HL-60 (cell line): ENCODE data around the gene ASTN2.

Experiments
- DNase-seq, 2 experiments: peaks; one replicate each; pipeline ENCODE4 v3.0.0-alpha.2; 2010 to 2020; ENCODE audit warnings: low read depth in 1 of 2, low spot score in 1 of 2
- H3K27ac ChIP-seq: fragments of 250-450 bp; sonication (Bioruptor Pico); replicated peaks from 2 replicates; pipeline ENCODE4 v1.5.1; 2020; ENCODE audit warnings: mild to moderate bottlenecking, moderate library complexity
- H3K27me3 ChIP-seq: fragments of 250-450 bp; sonication (Bioruptor Pico); 2 replicates; pipeline ENCODE4 v1.5.1; 2021; ENCODE audit warnings: mild to moderate bottlenecking, moderate library complexity; ENCODE audit not compliant: insufficient read depth, poor library complexity, severe bottlenecking
- H3K4me3 ChIP-seq: replicated peaks from 2 replicates; pipeline ENCODE4 v1.5.1; 2011; ENCODE audit warnings: mild to moderate bottlenecking, control low read depth, low read length; ENCODE audit not compliant: insufficient read depth
- GABPA ChIP-seq: IDR thresholded peaks from 2 replicates; pipeline ENCODE4 v1.6.1; 2012; ENCODE audit warnings: low read depth
- POLR2AphosphoS5 ChIP-seq: IDR thresholded peaks from 2 replicates; pipeline ENCODE4 v1.6.1; 2012; ENCODE audit warnings: low read depth
- SPI1 ChIP-seq: IDR thresholded peaks from 2 replicates; pipeline ENCODE4 v1.6.1; 2012; ENCODE audit warnings: low read depth, mild to moderate bottlenecking, borderline replicate concordance
- TF ChIP-seq, protein P1 (sequence below): IDR thresholded peaks from 2 replicates; pipeline ENCODE4 v1.6.1; 2012; ENCODE audit warnings: low read depth; ENCODE audit not compliant: insufficient replicate concordance
- TF ChIP-seq, protein P2 (sequence below): IDR thresholded peaks from one replicate; pipeline ENCODE4 v1.5.1; 2011; ENCODE audit warnings: low read length, control low read depth, inconsistent platforms; ENCODE audit not compliant: insufficient read depth

ASTN2 gene

DNA sequence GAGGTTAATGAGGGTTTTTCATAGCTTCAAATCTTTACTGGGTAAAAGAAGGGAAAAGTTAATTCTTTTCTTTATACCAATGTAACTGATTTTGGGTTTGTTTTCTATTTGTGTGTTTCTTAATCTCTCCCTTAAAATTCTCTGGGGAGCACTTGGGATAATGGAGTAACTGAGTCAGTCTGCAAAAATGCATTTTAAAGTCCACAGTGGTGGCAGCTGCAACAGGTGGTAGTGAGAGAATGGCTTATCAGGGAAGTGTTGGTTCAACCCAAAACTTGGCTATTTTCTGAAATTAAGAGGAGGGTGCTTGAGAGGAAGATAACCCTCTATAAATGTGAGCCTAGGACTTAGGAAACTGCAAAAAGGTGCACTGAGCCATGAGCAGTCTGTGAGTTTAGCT is 39.9 kb upstream of the ASTN2 start:
- no peak for DNase-seq
- H3K27ac ChIP-seq = no peak overlapping the region
- TF ChIP-seq, protein P1, sequence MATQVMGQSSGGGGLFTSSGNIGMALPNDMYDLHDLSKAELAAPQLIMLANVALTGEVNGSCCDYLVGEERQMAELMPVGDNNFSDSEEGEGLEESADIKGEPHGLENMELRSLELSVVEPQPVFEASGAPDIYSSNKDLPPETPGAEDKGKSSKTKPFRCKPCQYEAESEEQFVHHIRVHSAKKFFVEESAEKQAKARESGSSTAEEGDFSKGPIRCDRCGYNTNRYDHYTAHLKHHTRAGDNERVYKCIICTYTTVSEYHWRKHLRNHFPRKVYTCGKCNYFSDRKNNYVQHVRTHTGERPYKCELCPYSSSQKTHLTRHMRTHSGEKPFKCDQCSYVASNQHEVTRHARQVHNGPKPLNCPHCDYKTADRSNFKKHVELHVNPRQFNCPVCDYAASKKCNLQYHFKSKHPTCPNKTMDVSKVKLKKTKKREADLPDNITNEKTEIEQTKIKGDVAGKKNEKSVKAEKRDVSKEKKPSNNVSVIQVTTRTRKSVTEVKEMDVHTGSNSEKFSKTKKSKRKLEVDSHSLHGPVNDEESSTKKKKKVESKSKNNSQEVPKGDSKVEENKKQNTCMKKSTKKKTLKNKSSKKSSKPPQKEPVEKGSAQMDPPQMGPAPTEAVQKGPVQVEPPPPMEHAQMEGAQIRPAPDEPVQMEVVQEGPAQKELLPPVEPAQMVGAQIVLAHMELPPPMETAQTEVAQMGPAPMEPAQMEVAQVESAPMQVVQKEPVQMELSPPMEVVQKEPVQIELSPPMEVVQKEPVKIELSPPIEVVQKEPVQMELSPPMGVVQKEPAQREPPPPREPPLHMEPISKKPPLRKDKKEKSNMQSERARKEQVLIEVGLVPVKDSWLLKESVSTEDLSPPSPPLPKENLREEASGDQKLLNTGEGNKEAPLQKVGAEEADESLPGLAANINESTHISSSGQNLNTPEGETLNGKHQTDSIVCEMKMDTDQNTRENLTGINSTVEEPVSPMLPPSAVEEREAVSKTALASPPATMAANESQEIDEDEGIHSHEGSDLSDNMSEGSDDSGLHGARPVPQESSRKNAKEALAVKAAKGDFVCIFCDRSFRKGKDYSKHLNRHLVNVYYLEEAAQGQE = no peak
- TF ChIP-seq, protein P2, sequence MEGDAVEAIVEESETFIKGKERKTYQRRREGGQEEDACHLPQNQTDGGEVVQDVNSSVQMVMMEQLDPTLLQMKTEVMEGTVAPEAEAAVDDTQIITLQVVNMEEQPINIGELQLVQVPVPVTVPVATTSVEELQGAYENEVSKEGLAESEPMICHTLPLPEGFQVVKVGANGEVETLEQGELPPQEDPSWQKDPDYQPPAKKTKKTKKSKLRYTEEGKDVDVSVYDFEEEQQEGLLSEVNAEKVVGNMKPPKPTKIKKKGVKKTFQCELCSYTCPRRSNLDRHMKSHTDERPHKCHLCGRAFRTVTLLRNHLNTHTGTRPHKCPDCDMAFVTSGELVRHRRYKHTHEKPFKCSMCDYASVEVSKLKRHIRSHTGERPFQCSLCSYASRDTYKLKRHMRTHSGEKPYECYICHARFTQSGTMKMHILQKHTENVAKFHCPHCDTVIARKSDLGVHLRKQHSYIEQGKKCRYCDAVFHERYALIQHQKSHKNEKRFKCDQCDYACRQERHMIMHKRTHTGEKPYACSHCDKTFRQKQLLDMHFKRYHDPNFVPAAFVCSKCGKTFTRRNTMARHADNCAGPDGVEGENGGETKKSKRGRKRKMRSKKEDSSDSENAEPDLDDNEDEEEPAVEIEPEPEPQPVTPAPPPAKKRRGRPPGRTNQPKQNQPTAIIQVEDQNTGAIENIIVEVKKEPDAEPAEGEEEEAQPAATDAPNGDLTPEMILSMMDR = no peak
- TF ChIP-seq POLR2AphosphoS5 (no peak), GABPA (no peak)

DNA sequence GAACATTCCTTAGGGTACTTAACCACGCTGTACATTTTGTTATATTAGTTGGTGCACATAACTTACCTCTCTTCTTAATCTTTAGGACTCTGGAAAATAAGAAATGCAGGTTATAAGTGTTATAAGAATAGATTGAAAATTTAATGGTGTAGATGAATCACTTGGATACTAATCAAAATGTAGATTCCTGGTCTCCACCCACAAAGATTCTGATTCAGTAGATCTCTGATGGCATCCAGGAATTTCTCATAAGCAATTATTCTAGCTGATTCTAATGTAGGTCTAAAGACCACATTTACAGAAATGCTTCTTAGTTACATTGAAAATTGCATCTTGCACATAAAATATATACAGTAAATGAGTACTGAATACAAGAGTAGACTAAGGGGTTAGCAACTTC is 38.9 kb upstream of the ASTN2 start:
- Histone ChIP-seq H3K27me3 (peaks cover 5% of the 10 kb centered on the region), H3K27ac (no peak overlapping the region), H3K4me3 (no peak overlapping the region)
- no peak for TF ChIP-seq GABPA
- TF ChIP-seq, protein P1 = no peak
- TF ChIP-seq POLR2AphosphoS5 = no peak
- no peak for TF ChIP-seq SPI1
- TF ChIP-seq, protein P2 = no peak
- DNase-seq = no peak

More for the DNA sequence above, 39.9 kb upstream of the ASTN2 start:
- no peak overlapping the region for H3K4me3 ChIP-seq
- peaks cover 9% of the 10 kb centered on the region for H3K27me3 ChIP-seq

DNA sequence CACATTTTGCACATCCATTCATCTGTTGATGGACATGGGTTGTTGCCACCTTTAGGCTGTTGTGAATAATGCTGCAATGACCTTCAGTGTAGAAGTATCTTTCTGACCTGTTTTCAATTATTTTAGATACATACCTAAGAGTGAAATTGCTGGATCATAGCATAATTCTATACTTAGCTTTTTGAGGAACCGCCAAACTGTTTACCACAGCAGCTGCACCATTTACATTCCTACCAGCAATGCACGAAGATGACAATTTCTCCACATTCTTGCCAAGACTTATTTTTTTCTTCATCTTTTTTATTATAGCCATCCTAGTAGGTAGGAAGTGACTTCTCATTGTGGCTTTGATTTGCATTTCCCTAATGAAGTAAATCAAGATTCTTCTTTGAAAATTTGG is 36.5 kb upstream of the ASTN2 start:
- H3K27ac ChIP-seq = no peak overlapping the region
- TF ChIP-seq, protein P2 = no peak
- TF ChIP-seq GABPA (no peak), POLR2AphosphoS5 (no peak), SPI1 (no peak)
- TF ChIP-seq, protein P1 = no peak
- peaks cover 4% of the 10 kb centered on the region for H3K27me3 ChIP-seq
- DNase-seq = no peak
- H3K4me3 ChIP-seq = no peak overlapping the region
